OCI-LY1 (cell line): ENCODE results near the gene KRTAP10-4.

Source experiments
- H2AFZ ChIP-seq: fragments of 200-600 bp; sonication (generic), shearing (Covaris generic); 2 replicates; pipeline ENCODE4 v1.6.0; 2014; ENCODE audit warnings: antibody characterized with exemption, mild to moderate bottlenecking, low read length
- H3F3A ChIP-seq: fragments of 200-600 bp; sonication (generic), shearing (Covaris generic); 2 replicates; pipeline ENCODE4 v1.6.0; 2014; ENCODE audit warnings: mild to moderate bottlenecking, antibody characterized with exemption, low read length, moderate library complexity; ENCODE audit not compliant: insufficient read depth
- H3K27ac ChIP-seq: fragments of 200-600 bp; sonication (generic); 2 replicates; pipeline ENCODE4 v1.5.1; 2014; ENCODE audit warnings: low read length, mixed run types, mild to moderate bottlenecking, low read depth; ENCODE audit not compliant: poor library complexity, severe bottlenecking
- H3K27me3 ChIP-seq: fragments of 200-600 bp; sonication (generic); 2 replicates; pipeline ENCODE4 v1.6.0; 2014; ENCODE audit warnings: antibody characterized with exemption, mild to moderate bottlenecking, low read length, moderate library complexity; ENCODE audit not compliant: insufficient read depth
- H3K36me3 ChIP-seq: fragments of 200-600 bp; sonication (generic); 2 replicates; pipeline ENCODE4 v1.6.1; 2014; ENCODE audit warnings: mild to moderate bottlenecking, antibody characterized with exemption, low read length, moderate library complexity, mixed read lengths; ENCODE audit not compliant: insufficient read depth
- H3K4me1 ChIP-seq: fragments of 200-600 bp; sonication (generic); 2 replicates; pipeline ENCODE4 v1.5.1; 2014; ENCODE audit warnings: mild to moderate bottlenecking, low read length, moderate library complexity; ENCODE audit not compliant: insufficient read depth, severe bottlenecking
- H3K4me2 ChIP-seq: fragments of 200-600 bp; sonication (generic), shearing (Covaris generic); 2 replicates; pipeline ENCODE4 v1.6.1; 2014; ENCODE audit warnings: low read length
- H3K4me3 ChIP-seq: fragments of 200-600 bp; sonication (generic); 2 replicates; pipeline ENCODE4 v1.5.1; 2014; ENCODE audit warnings: low read length, low read depth, mild to moderate bottlenecking, mixed read lengths; ENCODE audit not compliant: poor library complexity, severe bottlenecking
- H3K79me2 ChIP-seq: fragments of 200-600 bp; shearing (Covaris generic); 2 replicates; pipeline ENCODE4 v1.6.1; 2016; ENCODE audit warnings: mixed run types, low read length, mixed read lengths; ENCODE audit not compliant: insufficient read depth
- H3K9ac ChIP-seq: fragments of 200-600 bp; sonication (generic), shearing (Covaris generic); 2 replicates; pipeline ENCODE4 v1.6.1; 2014; ENCODE audit warnings: mild to moderate bottlenecking, low read length, mixed read lengths
- H3K9me2 ChIP-seq: fragments of 200-600 bp; sonication (generic), shearing (Covaris generic); 2 replicates; pipeline ENCODE4 v1.6.1; 2014; ENCODE audit warnings: low read depth, mild to moderate bottlenecking, low read length, mixed read lengths
- H3K9me3 ChIP-seq: fragments of 200-600 bp; shearing (Covaris generic); 2 replicates; pipeline ENCODE4 v1.6.1; 2014; ENCODE audit warnings: low read length, mixed read lengths
- H4K20me1 ChIP-seq: fragments of 200-600 bp; sonication (generic), shearing (Covaris generic); 2 replicates; pipeline ENCODE4 v1.6.0; 2016; ENCODE audit warnings: mild to moderate bottlenecking, low read length; ENCODE audit not compliant: insufficient read depth
- EZH2 ChIP-seq: fragments of 200-600 bp; sonication (generic), shearing (Covaris generic); IDR thresholded peaks from 2 replicates; pipeline ENCODE4 v1.8.0; 2017; ENCODE audit warnings: borderline replicate concordance, mixed run types, mild to moderate bottlenecking, antibody characterized with exemption, low read length, moderate library complexity, mixed read lengths
- TF ChIP-seq, protein P1 (sequence below): fragments of 200-600 bp; sonication (generic), shearing (Covaris generic); IDR thresholded peaks from 2 replicates; pipeline ENCODE4 v1.5.1; 2017; ENCODE audit warnings: mild to moderate bottlenecking, antibody characterized with exemption, low read length, moderate library complexity, mixed read lengths

Gene KRTAP10-4

DNA sequence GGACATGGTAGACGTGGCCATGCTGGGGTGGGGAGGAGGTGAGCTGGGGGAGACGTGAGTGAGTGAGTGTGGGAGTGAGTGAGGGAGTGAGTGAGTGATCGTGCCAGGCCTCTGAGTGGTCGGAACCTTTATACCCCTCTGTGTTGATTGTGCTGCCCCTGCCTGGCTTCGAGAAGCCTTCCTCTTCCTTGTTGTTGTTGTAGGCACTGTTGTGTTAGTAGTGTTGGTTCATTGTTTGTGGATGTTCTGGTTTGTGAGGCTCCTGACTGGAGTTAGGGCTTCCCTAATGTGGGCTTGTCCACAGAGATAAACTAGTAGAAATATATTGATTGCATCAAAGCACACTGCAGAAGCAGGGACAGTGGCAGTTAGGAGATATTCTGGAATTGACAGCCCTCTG lies 14.8 kb upstream of the KRTAP10-4 start, which contains the start of gene KRTAP10-3:
Gene KRTAP10-3, minus strand, starts transcription at position 101 of the 400 bp plus-strand sequence. Its CDS starts 80 bp downstream, at position 21.
- no peaks in the 10 kb centered on the region; the same call in 1 of the 2 replicates for H3K27me3 ChIP-seq
- H3K9ac ChIP-seq: no peak within 1 kb of the TSS
- no peak within 1 kb of the TSS for H3K27ac ChIP-seq
- H3K4me1 ChIP-seq: no peaks in the 10 kb centered on the region
- no peaks in the 10 kb centered on the region for H4K20me1 ChIP-seq
- H3K9me3 ChIP-seq: no peaks in the 10 kb centered on the region
- H3K4me3 ChIP-seq: no peak within 1 kb of the TSS
- no peak within 1 kb of the TSS for H3K4me2 ChIP-seq
- H3F3A ChIP-seq: no peaks in the 10 kb centered on the region
- TF ChIP-seq EZH2: no peak
- TF ChIP-seq, protein P1, sequence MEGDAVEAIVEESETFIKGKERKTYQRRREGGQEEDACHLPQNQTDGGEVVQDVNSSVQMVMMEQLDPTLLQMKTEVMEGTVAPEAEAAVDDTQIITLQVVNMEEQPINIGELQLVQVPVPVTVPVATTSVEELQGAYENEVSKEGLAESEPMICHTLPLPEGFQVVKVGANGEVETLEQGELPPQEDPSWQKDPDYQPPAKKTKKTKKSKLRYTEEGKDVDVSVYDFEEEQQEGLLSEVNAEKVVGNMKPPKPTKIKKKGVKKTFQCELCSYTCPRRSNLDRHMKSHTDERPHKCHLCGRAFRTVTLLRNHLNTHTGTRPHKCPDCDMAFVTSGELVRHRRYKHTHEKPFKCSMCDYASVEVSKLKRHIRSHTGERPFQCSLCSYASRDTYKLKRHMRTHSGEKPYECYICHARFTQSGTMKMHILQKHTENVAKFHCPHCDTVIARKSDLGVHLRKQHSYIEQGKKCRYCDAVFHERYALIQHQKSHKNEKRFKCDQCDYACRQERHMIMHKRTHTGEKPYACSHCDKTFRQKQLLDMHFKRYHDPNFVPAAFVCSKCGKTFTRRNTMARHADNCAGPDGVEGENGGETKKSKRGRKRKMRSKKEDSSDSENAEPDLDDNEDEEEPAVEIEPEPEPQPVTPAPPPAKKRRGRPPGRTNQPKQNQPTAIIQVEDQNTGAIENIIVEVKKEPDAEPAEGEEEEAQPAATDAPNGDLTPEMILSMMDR: no peak
- H3K9me2 ChIP-seq: no peaks in the 10 kb centered on the region
- H2AFZ ChIP-seq: no peak within 1 kb of the TSS
- H3K36me3 ChIP-seq: no peaks in the 10 kb centered on the region
- no peaks in the 10 kb centered on the region for H3K79me2 ChIP-seq

DNA sequence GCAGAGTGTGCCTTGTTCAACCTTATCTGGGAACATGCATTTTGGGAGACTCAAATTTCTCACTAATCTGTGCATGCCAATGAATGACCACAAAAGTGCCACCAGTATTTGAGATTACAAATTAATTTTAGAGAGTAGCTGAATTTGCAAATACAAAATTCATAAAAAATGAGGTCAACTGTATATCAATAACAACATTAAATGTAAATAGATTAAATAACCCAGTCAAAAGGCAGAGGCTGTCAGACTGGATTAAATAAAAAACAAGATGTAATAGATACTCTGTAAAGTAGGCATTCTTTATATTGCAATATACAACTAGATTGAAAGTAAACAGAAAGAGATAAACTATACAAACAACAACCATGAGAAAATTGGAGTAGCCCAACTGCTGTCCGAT lies 9.4 kb upstream of the KRTAP10-4 start:
- no peak overlapping the region for H3K27ac ChIP-seq
- no peaks in the 10 kb centered on the region for H3K9me3 ChIP-seq
- no peaks in the 10 kb centered on the region for H3K4me1 ChIP-seq
- no peak overlapping the region for H3K9ac ChIP-seq
- TF ChIP-seq, protein P1: no peak
- no peak for TF ChIP-seq EZH2
- no peak overlapping the region for H3K4me2 ChIP-seq
- no peak overlapping the region for H2AFZ ChIP-seq
- H3K4me3 ChIP-seq: no peak overlapping the region
- no peaks in the 10 kb centered on the region for H4K20me1 ChIP-seq
- H3K36me3 ChIP-seq: no peaks in the 10 kb centered on the region
- no peaks in the 10 kb centered on the region for H3F3A ChIP-seq
- no peaks in the 10 kb centered on the region for H3K79me2 ChIP-seq
- no peaks in the 10 kb centered on the region for H3K9me2 ChIP-seq
- no peaks in the 10 kb centered on the region for H3K27me3 ChIP-seq

DNA sequence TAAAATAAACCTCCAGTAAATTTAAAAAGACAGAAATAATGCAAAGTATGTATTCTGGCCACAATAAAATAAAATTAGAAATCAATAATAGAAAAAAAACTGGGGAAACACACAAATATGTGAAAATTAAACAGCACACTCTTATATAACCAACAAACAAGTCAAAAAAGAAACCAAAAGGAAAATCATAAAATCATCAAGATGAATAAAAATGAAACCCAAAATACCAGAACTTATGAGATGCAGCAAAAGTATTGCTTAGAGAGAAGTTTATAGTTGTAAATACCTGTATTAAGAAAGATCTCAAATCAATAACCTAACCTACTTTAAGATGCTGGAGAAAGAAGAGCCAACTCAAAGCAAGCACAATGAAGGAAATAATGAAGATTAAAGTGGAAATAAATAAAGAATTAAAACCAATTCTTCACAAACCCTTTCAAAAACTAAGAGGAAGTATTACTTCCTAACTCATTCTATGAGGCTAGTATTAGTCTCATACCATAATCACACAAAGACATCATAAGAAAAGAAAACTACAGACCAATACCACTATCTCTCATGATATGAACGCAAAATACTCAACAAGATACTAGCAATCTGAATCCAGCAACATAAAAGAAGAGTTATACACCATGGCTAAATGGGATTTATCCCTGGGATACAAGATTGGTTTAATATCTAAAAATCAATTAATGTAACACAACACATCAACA lies 8.5 kb upstream of the KRTAP10-4 start:
- no peak for TF ChIP-seq EZH2
- TF ChIP-seq, protein P1: no peak
- H3K36me3 ChIP-seq: no peaks in the 10 kb centered on the region
- no peak overlapping the region for H3K4me3 ChIP-seq
- H3K9me3 ChIP-seq: no peaks in the 10 kb centered on the region
- no peak overlapping the region for H3K4me2 ChIP-seq
- no peaks in the 10 kb centered on the region for H3K4me1 ChIP-seq
- H3K79me2 ChIP-seq: no peaks in the 10 kb centered on the region
- H3K27ac ChIP-seq: no peak overlapping the region
- no peak overlapping the region for H3K9ac ChIP-seq
- no peaks in the 10 kb centered on the region for H3F3A ChIP-seq
- no peaks in the 10 kb centered on the region for H3K9me2 ChIP-seq
- H4K20me1 ChIP-seq: no peaks in the 10 kb centered on the region
- H3K27me3 ChIP-seq: peaks cover 8% of the 10 kb centered on the region; the same call in 1 of the 2 replicates
- no peak overlapping the region for H2AFZ ChIP-seq
